ENCODE data around the gene LHPP.

DNA sequence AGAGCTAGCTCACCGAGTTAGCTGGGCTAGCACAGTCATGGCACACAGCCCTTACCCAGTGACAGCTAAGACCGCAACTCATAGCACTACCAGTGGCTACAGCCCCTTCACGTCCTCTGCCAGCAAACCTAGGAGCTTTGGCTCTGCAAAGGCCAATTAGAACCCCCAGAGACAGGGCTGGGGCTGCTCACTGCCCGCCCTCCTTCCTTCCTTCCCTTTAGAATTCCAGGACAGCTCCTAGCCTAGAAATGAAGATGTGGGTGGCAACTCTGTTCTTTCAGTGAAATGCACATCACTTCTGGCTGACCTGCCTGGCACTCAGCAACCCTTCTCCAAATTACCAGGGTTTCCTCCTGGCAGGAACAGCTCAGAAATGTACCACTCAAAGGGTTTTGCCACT, 182.6 kb downstream of the LHPP start:
- TF ChIP-seq, protein P1, sequence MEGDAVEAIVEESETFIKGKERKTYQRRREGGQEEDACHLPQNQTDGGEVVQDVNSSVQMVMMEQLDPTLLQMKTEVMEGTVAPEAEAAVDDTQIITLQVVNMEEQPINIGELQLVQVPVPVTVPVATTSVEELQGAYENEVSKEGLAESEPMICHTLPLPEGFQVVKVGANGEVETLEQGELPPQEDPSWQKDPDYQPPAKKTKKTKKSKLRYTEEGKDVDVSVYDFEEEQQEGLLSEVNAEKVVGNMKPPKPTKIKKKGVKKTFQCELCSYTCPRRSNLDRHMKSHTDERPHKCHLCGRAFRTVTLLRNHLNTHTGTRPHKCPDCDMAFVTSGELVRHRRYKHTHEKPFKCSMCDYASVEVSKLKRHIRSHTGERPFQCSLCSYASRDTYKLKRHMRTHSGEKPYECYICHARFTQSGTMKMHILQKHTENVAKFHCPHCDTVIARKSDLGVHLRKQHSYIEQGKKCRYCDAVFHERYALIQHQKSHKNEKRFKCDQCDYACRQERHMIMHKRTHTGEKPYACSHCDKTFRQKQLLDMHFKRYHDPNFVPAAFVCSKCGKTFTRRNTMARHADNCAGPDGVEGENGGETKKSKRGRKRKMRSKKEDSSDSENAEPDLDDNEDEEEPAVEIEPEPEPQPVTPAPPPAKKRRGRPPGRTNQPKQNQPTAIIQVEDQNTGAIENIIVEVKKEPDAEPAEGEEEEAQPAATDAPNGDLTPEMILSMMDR (IDR thresholded peaks at IDR 0.05), result no peak
- no peak for TF ChIP-seq POLR2A (IDR thresholded peaks at IDR 0.05)

Measured in Peyer's patch (tissue), 4 donors.